Right ventricle myocardium inferior (tissue), 1 donor: ENCODE data around the gene ERFE. TPM values are rescaled to one million over a fixed set of nuclear protein-coding genes. Genes with fewer than 3 reads are reported as not detected.

Experiments used
- ATAC-seq: fragments of 200-7000 bp; cut with Tn5 transposase; one replicate; pipeline ENCODE4 v1.9.1; 2020; ENCODE audit warnings: mild to moderate bottlenecking, moderate library complexity
- DNase-seq: peaks from one replicate; pipeline ENCODE4 v3.0.0; 2021; ENCODE audit errors: missing footprints
- intact Hi-C: fragments of 100-400 bp; cut with DNase I; formaldehyde crosslinking; loops from one replicate; pipeline ENCODE4 v1.11.0; 2022
- total RNA-seq: library from RNA; stranded (reverse); fragmentation: NEBNext Ultra II Directional; extraction: Animal tissue kit (Norgen Biotek cat#: 25700); gene quantifications from one replicate; pipeline ENCODE4 v1.2.1, GENCODE V29; 2021
- donor health status: DM: no; HTN: yes; CAD: no; lungs with severe emphysema.

Gene ERFE
- total RNA-seq, 1 donor from 2014 or later = 0.51 TPM

- ATAC-seq = no peak
- no peak for DNase-seq
- intact Hi-C loops = no loop called here
Observed at GRCh38 chr2:238149841-238150572, 8.8 kb upstream of the ERFE start.

GRCh38 chr2:238150686-238151085 lies 8.1 kb upstream of the ERFE start:
- peak; percentile 65 for DNase-seq
- intact Hi-C loops = no loop called here
- no peak for ATAC-seq

GRCh38 chr2:238151205-238151604 lies 7.6 kb upstream of the ERFE start:
- intact Hi-C loops = no loop called here
- no peak for ATAC-seq
- DNase-seq = peak; percentile 68

- ATAC-seq (no peak), DNase-seq (peak; percentile 34)
- intact Hi-C loops = no loop called here
Observed at GRCh38 chr2:238151628-238152235, 7.0 kb upstream of the ERFE start.

- ATAC-seq (no peak), DNase-seq (peak; percentile 43)
- intact Hi-C loops = no loop called here
Observed at GRCh38 chr2:238152771-238153688, 5.7 kb upstream of the ERFE start.

- peak; percentile 53 for DNase-seq
- ATAC-seq = no peak
- intact Hi-C loops = no loop called here
Observed at GRCh38 chr2:238154570-238154969, 4.2 kb upstream of the ERFE start.

GRCh38 chr2:238155051-238155760 lies 3.6 kb upstream of the ERFE start:
- intact Hi-C loops = no loop called here
- ATAC-seq (peak; percentile 41), DNase-seq (peak; percentile 70)

GRCh38 chr2:238155761-238156694 lies 2.7 kb upstream of the ERFE start:
- peak; percentile 37 for DNase-seq
- intact Hi-C loops = no loop called here
- ATAC-seq = no peak

- ATAC-seq = no peak
- intact Hi-C loops = no loop called here
- no peak for DNase-seq
Observed at GRCh38 chr2:238157506-238158017, 1.2 kb upstream of the ERFE start.

- DNase-seq (no peak), ATAC-seq (no peak)
- intact Hi-C loops = no loop called here
Observed at GRCh38 chr2:238158018-238158508, 707 bp upstream of the ERFE start.

GRCh38 chr2:238159071-238159539 lies 335 bp downstream of the ERFE start:
- ATAC-seq = no peak
- DNase-seq = peak; percentile 50
- intact Hi-C loops = no loop called here

- intact Hi-C loops = loop anchor here (10.0 kb wide), 1 partner anchor 105 kb away; no protein-coding TSS in a partner anchor
- peak; percentile 73 for DNase-seq
Observed at GRCh38 chr2:238159661-238160205, 963 bp downstream of the ERFE start.

GRCh38 chr2:238160206-238161129 lies 1.7 kb downstream of the ERFE start:
- DNase-seq (peak; percentile 54), ATAC-seq (no peak)
- intact Hi-C loops = loop anchor here (10.0 kb wide), 1 partner anchor 104 kb away; no protein-coding TSS in a partner anchor

More at GRCh38 chr2:238159661-238160205, 963 bp downstream of the ERFE start:
- no peak for ATAC-seq

- DNase-seq (no peak), ATAC-seq (no peak)
- intact Hi-C loops = loop anchor here (10.0 kb wide), 1 partner anchor 103 kb away; no protein-coding TSS in a partner anchor
Observed at GRCh38 chr2:238161291-238162051, 2.7 kb downstream of the ERFE start.

- no peak for DNase-seq
- intact Hi-C loops = loop anchor here (10.0 kb wide), 1 partner anchor 102 kb away; no protein-coding TSS in a partner anchor
- ATAC-seq = no peak
Observed at GRCh38 chr2:238162251-238162845, 3.6 kb downstream of the ERFE start.
